CD4-positive, alpha-beta T cell treated with Interleukin-12 subunit alpha and Interleukin-12 subunit beta, for 1 hour (primary cell): ENCODE data around the gene PTPN2.
"Not testable (repeated sequence)": the region's sequence is repeated elsewhere in the genome, so short reads cannot be mapped to it uniquely, and the experiment has no call there.

Experiments
- DNase-seq: peaks from one replicate; pipeline ENCODE4 v3.0.0-alpha.2; 2020

Gene PTPN2

GRCh38 chr18:12890964-12891363 is 6.9 kb upstream of the PTPN2 start:
- no peak for DNase-seq

GRCh38 chr18:12886498-12887126 is 2.6 kb upstream of the PTPN2 start:
- no peak for DNase-seq

- DNase-seq = no peak
Measured at GRCh38 chr18:12885500-12885899, 1.5 kb upstream of the PTPN2 start.

GRCh38 chr18:12884406-12885323 is 628 bp upstream of the PTPN2 start:
- DNase-seq = no peak

- no peak for DNase-seq
Measured at GRCh38 chr18:12883372-12883683, 709 bp downstream of the PTPN2 start.

- DNase-seq = no peak
Measured at GRCh38 chr18:12882453-12883371, 1.3 kb downstream of the PTPN2 start.

- no peak for DNase-seq
Measured at GRCh38 chr18:12880541-12880910, 3.5 kb downstream of the PTPN2 start.

- no peak for DNase-seq
Measured at GRCh38 chr18:12879840-12880540, 4.0 kb downstream of the PTPN2 start.

- DNase-seq = not testable (repeated sequence)
Measured at GRCh38 chr18:12874992-12875391, 9.0 kb downstream of the PTPN2 start.

GRCh38 chr18:12873961-12874567 is 10.0 kb downstream of the PTPN2 start:
- DNase-seq = not testable (repeated sequence)

- DNase-seq = no peak
Measured at GRCh38 chr18:12872408-12872807, 11.6 kb downstream of the PTPN2 start.

- DNase-seq = no peak
Measured at GRCh38 chr18:12868576-12868975, 15.5 kb downstream of the PTPN2 start.

- no peak for DNase-seq
Measured at GRCh38 chr18:12867441-12868123, 16.5 kb downstream of the PTPN2 start.

GRCh38 chr18:12863687-12864216 is 20.3 kb downstream of the PTPN2 start:
- no peak for DNase-seq

- no peak for DNase-seq
Measured at GRCh38 chr18:12862874-12863482, 21.1 kb downstream of the PTPN2 start.

- DNase-seq = no peak
Measured at GRCh38 chr18:12862467-12862866, 21.6 kb downstream of the PTPN2 start.

GRCh38 chr18:12861637-12862036 is 22.4 kb downstream of the PTPN2 start:
- DNase-seq = no peak

GRCh38 chr18:12860530-12860929 is 23.5 kb downstream of the PTPN2 start:
- no peak for DNase-seq

- no peak for DNase-seq
Measured at GRCh38 chr18:12858991-12859390, 25.0 kb downstream of the PTPN2 start.

- no peak for DNase-seq
Measured at GRCh38 chr18:12857991-12858544, 26.0 kb downstream of the PTPN2 start.
